Cerebellar nuclear complex (tissue), 1 donor: ENCODE results near the gene LAMB2.

ENCODE experiments used
- DNase-seq, 2 experiments: peaks; one replicate each; lab custom pipeline; 2025; lab: John Stamatoyannopoulos, UW

Gene LAMB2

GRCh38 chr3:49161808-49162530 is 29.1 kb upstream of the LAMB2 start:
- no peak for DNase-seq

- no peak for DNase-seq
Observed at GRCh38 chr3:49161197-49161596, 28.3 kb upstream of the LAMB2 start.

- no peak for DNase-seq
Observed at GRCh38 chr3:49158792-49159191, 25.9 kb upstream of the LAMB2 start.

DNA sequence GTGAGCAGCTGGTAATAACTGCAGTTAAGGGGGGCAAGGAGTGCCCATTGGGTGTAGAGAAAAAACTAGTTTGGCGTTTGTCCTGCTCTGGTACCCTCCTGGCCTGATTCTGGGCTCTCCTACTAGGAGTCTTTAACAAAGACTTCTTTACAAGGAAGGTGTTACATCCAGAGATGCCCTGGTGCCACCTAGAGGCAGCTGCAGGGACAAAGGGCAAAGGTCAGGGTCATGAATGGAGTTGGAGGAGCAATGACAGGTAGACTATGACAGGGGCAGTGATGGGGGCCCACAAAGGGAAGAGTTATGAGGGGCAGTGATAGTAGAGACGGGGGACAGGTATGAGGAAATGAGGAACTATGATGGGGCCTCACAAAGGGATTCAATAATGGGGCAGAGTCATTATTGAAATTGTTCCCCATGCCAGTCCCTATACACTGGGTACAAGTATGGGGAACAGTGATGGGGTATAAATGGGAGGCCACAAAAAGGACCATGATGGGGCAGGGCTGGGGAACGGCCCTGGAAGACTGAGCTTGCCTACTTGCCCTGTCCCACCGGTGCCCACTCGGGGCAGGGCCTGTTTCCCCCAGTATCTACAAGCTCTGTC is 25.4 kb upstream of the LAMB2 start:
- no peak for DNase-seq

DNA sequence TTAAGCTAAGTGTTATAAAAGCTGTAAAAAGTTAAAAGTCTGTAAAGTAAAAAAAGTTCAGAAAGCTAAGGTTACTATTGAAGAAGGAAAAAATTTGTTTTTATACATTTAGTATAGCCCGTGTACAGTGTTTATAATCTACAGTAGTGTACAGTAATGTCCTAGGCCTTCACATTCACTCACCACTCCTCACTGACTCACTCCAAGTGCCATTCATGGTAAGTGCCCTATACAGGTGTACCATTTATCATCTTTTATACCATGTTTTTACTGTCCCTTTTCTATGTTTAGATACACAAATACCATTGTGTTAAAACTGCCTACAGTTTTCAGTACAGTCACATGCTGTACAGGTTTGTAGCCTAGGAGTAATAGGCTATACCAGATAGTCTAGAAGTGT is 24.4 kb upstream of the LAMB2 start:
- DNase-seq, result no peak

DNA sequence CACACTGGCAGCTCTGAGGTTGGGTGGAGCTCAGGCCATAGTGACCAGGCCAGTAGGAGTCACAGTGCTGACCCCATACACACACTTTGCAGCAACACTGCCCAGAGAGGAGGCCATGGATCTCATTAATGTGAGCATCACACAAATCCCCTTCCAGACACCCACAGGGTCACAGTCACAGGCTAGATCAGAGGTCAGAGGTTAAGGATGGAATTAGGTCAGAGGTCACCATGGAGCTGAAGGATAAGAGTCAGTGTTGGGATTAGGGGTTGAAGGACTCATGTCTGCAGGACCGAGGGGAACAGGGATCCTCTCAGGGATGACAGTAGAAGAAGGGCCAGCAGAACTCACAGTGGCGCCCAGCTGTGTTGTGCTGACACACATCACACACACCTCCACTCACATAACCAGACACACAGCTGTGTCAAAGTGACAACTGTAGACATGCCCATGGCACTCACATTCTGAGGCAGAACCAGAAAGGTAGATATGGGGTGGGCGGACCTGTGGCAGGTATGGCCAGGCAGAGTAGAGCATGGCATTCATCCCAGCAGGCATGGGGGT is 20.6 kb upstream of the LAMB2 start:
- no peak for DNase-seq

GRCh38 chr3:49151610-49152009 is 18.8 kb upstream of the LAMB2 start:
- DNase-seq, result no peak

GRCh38 chr3:49148159-49148558 is 15.3 kb upstream of the LAMB2 start:
- DNase-seq, result no peak

- no peak for DNase-seq
Observed at GRCh38 chr3:49140080-49140479, 7.2 kb upstream of the LAMB2 start.

- no peak for DNase-seq
Observed at GRCh38 chr3:49135499-49135898, 2.6 kb upstream of the LAMB2 start.

- DNase-seq, result no peak
Observed at GRCh38 chr3:49134471-49135265, 1.8 kb upstream of the LAMB2 start.

DNA sequence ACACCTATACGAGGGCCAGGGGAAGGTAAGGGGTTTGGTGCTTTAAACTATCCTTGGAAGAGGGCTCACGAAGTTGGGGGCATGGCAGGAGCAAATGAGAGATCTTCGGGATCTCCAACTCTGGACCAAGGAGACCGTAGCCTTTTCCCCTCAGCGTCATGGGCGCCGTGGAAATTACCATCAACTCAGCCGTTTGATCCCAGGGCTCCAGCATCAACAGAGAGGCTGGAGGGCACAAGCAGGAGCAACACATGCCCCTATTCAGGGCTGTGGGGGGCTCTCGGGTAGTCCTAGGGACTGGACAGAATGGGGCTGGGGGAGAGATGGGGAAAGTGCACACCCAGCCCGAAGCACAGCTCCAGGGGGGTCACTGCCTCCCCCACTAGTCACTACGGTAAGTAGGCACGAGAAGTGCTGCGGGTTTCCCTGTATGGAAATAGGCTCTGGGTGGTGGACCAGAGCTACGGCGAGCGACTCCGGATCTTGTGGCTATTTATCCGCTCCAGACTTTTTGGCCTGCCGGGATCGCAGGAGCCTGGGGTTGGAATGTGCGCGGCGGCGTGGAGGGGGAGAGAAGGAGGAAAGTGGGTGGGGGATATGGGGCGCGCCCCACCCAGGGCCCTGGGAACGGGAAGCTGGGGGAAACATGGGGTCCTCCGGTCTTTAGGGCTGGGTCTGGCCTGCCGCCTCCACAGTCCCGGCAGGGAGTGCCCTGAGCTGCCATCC is 539 bp upstream of the LAMB2 start:
- peak in 1 of 2 experiments; percentile 69 for DNase-seq

GRCh38 chr3:49132073-49132436 is 795 bp downstream of the LAMB2 start:
- DNase-seq, result no peak

DNA sequence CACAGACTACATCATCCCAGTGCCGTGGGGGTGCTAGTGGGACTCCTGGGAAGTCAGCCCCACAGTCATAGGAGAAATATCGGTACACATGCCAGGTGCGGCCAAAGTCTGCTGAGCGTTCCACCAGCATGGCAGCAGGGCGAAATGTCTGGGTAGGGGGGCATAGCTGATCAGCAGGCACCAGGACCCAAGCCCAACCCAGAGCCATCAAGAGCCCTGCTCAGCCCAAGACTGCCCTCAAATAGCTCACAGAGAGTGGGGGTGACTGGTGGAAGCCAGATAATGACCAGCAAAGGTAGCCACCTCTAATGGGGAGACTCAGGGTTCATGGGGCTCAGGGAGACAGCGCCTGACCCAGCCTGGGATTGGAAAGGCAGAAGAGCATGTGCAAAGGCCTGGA is 1.3 kb downstream of the LAMB2 start:
- DNase-seq, result no peak

DNA sequence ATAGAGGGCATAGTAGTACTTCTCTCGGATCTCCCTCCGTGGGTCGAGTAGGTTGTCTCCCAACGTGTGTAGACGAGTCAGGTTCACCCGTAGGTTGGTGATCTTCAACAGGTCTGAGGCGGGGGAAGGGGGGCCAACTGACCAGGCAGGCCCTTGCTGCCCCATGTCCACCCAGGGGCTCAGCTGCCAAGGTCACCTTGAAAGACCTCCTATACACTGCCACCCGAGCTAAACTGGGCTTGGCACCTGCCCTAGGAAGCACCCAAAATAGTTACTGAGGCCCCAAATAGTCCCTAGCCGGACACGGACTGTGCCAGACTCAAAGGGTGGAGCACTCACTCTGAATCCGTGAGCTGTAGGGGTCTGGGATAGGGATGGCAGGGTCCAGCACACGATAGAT is 1.8 kb downstream of the LAMB2 start:
- DNase-seq, result no peak

- no peak for DNase-seq
Observed at GRCh38 chr3:49124991-49125670, 7.7 kb downstream of the LAMB2 start.

DNA sequence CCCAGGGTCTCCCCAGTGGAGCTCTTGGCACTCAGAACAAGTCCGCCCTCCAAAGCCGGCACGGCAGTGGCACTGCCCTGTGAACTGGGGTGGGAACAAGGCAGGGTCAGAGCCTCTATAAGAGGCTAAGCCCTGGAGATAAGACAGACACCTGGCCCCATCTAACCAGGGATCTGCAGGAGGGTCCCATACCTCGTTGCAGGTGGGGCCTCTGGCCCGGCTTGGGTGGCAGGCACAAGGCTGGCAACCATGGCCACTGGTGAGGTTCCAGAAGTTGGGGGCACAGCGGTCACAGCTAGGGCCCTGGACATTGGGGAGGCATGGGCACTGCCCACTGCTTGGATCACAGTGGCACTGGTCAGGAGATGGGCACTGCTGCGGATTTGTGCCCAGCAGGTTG is 8.6 kb downstream of the LAMB2 start:
- no peak for DNase-seq

DNA sequence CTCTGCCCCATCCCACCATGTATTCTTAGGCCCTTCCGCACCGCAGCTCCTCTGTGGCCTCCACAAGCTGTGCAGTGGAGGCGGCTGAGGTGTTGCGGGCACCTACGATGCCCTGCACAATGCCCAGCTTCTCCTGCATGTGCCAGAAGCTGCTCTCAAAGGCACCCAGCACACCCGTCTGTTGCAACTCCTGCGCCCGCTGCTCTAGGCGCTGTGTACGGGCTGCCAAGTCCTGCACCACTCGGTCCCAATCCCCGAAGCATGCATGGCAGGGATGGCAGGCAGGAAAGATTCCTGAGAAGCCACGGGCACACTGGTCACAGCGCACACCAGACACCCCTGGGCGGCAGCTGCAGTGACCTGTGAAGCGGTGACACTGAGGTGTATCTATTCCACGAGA is 9.2 kb downstream of the LAMB2 start:
- no peak for DNase-seq

DNA sequence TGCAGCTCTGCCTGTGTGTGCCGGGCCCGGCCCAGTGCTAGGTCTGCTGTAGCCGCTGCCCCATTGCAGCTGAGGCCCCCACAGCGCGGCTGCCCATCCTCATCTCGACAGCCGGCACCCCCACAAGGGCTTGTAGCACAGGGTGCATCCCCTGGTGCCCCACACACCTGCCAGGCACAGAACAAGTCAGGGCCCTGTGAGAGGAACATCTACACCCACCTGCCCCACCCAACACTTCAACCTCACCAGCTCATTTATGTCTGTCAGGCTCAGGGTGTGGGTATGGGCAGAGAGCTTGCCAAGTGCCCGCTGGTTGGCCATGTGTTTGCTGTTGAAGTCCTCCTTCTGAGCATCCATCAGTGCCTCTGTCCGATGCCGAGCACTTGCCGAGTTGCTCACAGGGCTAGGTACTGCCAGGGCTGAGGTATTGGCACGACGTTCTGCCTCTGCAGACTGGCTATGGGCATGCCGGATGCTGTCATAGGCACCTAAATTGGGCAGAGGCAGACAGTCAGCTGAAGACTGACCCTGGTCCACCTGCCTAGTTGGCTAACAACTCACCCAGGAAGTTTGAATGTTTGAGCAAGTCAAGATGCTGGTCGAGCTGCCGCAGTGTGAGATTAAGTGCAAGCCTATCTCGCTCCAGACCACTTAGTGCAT is 9.8 kb downstream of the LAMB2 start:
- no peak for DNase-seq

- no peak for DNase-seq
Observed at GRCh38 chr3:49122451-49122850, 10.4 kb downstream of the LAMB2 start.

DNA sequence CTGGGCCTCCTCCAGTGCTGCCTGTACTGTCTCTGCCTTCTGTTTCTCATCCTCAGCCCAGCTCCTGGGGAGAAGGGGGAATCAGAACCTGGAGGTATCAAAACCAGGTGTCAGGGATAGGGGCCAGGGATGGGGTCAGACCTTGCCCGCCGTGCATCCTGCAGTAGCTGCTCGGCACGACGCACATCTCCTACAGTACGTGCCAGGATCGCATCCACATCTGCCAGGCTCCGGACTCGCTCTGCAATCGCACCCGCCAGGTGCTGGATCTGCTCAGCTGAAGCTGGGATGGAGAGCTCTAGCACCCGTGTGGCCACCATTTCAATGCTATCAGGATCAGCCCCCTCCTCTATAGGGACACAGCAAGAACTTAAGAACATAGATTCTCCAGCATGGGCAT is 10.8 kb downstream of the LAMB2 start:
- no peak for DNase-seq
